Measurements from ENCODE around the gene SPACA9. TPM values are rescaled to one million over a fixed set of nuclear protein-coding genes. Genes with fewer than 3 reads are reported as not detected.

SPACA9 gene
- total RNA-seq, 2 donors from 2014 or later = 5.2 to 5.8 TPM

Other genes with a start within 250 kb of the SPACA9 start
- gene DDX31, start 208.9 kb upstream of the SPACA9 start, total RNA-seq = 10 to 100 TPM; 13.9 to 16.7 TPM
- 10 to 100 TPM; 13.8 to 16.0 TPM for gene GTF3C4, start 208.4 kb upstream of the SPACA9 start, total RNA-seq
- under 1 TPM; 0.24 to 0.63 TPM for gene AK8, start 614 bp upstream of the SPACA9 start, total RNA-seq
- gene TSC1, start 65.7 kb downstream of the SPACA9 start, total RNA-seq = 10 to 100 TPM; 28.8 to 30.2 TPM
- gene GFI1B, start 99.8 kb downstream of the SPACA9 start, total RNA-seq = under 1 TPM in 1 of 2 donors, not detected in 1; 0.12 TPM
- gene GTF3C5, start 152.1 kb downstream of the SPACA9 start, total RNA-seq = 100 to 1,000 TPM in 1 of 2 donors, 10 to 100 TPM in 1; 79.5 to 101 TPM
- gene CEL, start 183.1 kb downstream of the SPACA9 start, total RNA-seq = 1 to 10 TPM; 1.6 to 3.6 TPM
- 10 to 100 TPM; 50.7 to 78.2 TPM for gene RALGDS, start 242.3 kb downstream of the SPACA9 start, total RNA-seq